Lung (tissue), 12 donors: ENCODE data around the gene DNHD1. TPM values are rescaled to one million over a fixed set of nuclear protein-coding genes. Genes with fewer than 3 reads are reported as not detected.

Source experiments
- ATAC-seq: fragments of 200-7000 bp; cut with Tn5 transposase; one replicate; pipeline ENCODE4 v1.9.1; 2020; ENCODE audit warnings: moderate number of reproducible peaks; ENCODE audit not compliant: insufficient read depth, low FRiP score
- DNase-seq, 3 donors: peaks; one replicate each; pipeline ENCODE4 v3.0.0-alpha.2; 2013 to 2017
- H3K27ac ChIP-seq, 2 donors: one replicate each; pipeline ENCODE4 v1.5.1; 2013; ENCODE audit warnings: mild to moderate bottlenecking in 2 of 2, moderate library complexity in 2 of 2, control low read depth in 1 of 2, inconsistent platforms in 1 of 2, low read depth in 1 of 2, low read length in 1 of 2
- H3K27me3 ChIP-seq, 3 donors: one replicate each; pipeline ENCODE4 v1.5.1; 2013; ENCODE audit warnings: low read length in 2 of 3; ENCODE audit not compliant: control insufficient read depth in 3 of 3, insufficient read depth in 3 of 3
- H3K36me3 ChIP-seq, 4 donors: one replicate each; pipeline ENCODE4 v1.5.1; 2013; ENCODE audit warnings: low read length in 4 of 4, mild to moderate bottlenecking in 1 of 4, moderate library complexity in 1 of 4; ENCODE audit not compliant: control insufficient read depth in 4 of 4, insufficient read depth in 4 of 4
- H3K4me1 ChIP-seq, 5 donors: one replicate each; pipeline ENCODE4 v1.5.1; 2013; ENCODE audit warnings: low read length in 5 of 5, mild to moderate bottlenecking in 2 of 5, moderate library complexity in 1 of 5; ENCODE audit not compliant: control insufficient read depth in 5 of 5, insufficient read depth in 5 of 5
- H3K4me3 ChIP-seq: one replicate; pipeline ENCODE4 v1.5.1; 2013; ENCODE audit warnings: mild to moderate bottlenecking, control low read depth, moderate library complexity
- H3K9ac ChIP-seq, 2 donors: one replicate each; pipeline ENCODE4 v1.5.1; 2013; ENCODE audit warnings: low read length in 2 of 2, control low read depth in 1 of 2; ENCODE audit not compliant: insufficient read depth in 1 of 2
- H3K9me3 ChIP-seq, 4 donors: one replicate each; pipeline ENCODE4 v1.5.1; 2013; ENCODE audit warnings: low read length in 3 of 4, mild to moderate bottlenecking in 1 of 4, moderate library complexity in 1 of 4; ENCODE audit not compliant: control insufficient read depth in 4 of 4, insufficient read depth in 3 of 4
- WGBS, 2 donors: extraction: QIAGEN DNeasy Blood & Tissue Kit; methylation state at CpG; one replicate each; pipeline ENCODE4 v1.1.7; 2013; 5-methylcytosine and 5-hydroxymethylcytosine counted together
- polyA plus RNA-seq, 2 donors: library from polyadenylated mRNA; stranded (reverse); fragments of 200-250 nt; gene quantifications; one replicate each; pipeline ENCODE4 v1.2.1, GENCODE V29; 2013
- total RNA-seq, 2 donors: library from RNA; depleted of rRNA in 1 of 2; stranded (reverse); fragments of >200 nt in 1 of 2; gene quantifications; one replicate each; pipeline ENCODE4 v1.2.1, GENCODE V29; 2014 to 2021
- TF ChIP-seq, protein P1 (sequence below): IDR thresholded peaks from 2 replicates; pipeline ENCODE4 v1.5.1; 2012; ENCODE audit warnings: mild to moderate bottlenecking; ENCODE audit errors: control extremely low read depth, extremely low read depth
- donor health status: control.
- donor health status: control.
- donor health status: Bipolar disorder and iron deficiency.
- donor health status: healthy.
- donor health status: DM: yes; HTN: yes; CAD: no.

DNHD1 gene
- total and polyA plus RNA-seq, 4 donors: 4.5 to 15.6 (median 12.0) TPM

GRCh38 chr11:6596239-6596877 lies 99.3 kb downstream of the DNHD1 start:
- DNase-seq (no peak), ATAC-seq (no peak)
- H3K4me3 ChIP-seq: no peak overlapping the region
- WGBS, 2 donors: 79 to 84% methylated on average over 5 of the region's 5 CpGs
- peak overlapping the region in 1 of 2 donors; percentile 63 for H3K27ac ChIP-seq
- no peaks in the 10 kb centered on the region for H3K9me3 ChIP-seq
- H3K36me3 ChIP-seq: peaks cover 24 to 50% (median 33%) of the 10 kb centered on the region in 4 donors
- TF ChIP-seq, protein P1, sequence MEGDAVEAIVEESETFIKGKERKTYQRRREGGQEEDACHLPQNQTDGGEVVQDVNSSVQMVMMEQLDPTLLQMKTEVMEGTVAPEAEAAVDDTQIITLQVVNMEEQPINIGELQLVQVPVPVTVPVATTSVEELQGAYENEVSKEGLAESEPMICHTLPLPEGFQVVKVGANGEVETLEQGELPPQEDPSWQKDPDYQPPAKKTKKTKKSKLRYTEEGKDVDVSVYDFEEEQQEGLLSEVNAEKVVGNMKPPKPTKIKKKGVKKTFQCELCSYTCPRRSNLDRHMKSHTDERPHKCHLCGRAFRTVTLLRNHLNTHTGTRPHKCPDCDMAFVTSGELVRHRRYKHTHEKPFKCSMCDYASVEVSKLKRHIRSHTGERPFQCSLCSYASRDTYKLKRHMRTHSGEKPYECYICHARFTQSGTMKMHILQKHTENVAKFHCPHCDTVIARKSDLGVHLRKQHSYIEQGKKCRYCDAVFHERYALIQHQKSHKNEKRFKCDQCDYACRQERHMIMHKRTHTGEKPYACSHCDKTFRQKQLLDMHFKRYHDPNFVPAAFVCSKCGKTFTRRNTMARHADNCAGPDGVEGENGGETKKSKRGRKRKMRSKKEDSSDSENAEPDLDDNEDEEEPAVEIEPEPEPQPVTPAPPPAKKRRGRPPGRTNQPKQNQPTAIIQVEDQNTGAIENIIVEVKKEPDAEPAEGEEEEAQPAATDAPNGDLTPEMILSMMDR: no peak
- no peak overlapping the region for H3K9ac ChIP-seq
- H3K4me1 ChIP-seq: peaks cover 0 to 38% (median 0%) of the 10 kb centered on the region in 5 donors
- H3K27me3 ChIP-seq: no peaks in the 10 kb centered on the region

GRCh38 chr11:6598555-6598954 lies 101.5 kb downstream of the DNHD1 start:
- DNase-seq (no peak), ATAC-seq (no peak)
- Histone ChIP-seq H3K27ac (no peak overlapping the region), H3K4me3 (no peak overlapping the region), H3K36me3 (peaks cover 24 to 48% (median 29%) of the 10 kb centered on the region in 4 donors), H3K9me3 (no peaks in the 10 kb centered on the region), H3K4me1 (peaks cover 0 to 42% (median 11%) of the 10 kb centered on the region in 5 donors), H3K9ac (no peak overlapping the region), H3K27me3 (no peaks in the 10 kb centered on the region)
- WGBS, 2 donors: 93 to 97% methylated on average over 3 of the region's 3 CpGs
- TF ChIP-seq, protein P1: no peak

DNA sequence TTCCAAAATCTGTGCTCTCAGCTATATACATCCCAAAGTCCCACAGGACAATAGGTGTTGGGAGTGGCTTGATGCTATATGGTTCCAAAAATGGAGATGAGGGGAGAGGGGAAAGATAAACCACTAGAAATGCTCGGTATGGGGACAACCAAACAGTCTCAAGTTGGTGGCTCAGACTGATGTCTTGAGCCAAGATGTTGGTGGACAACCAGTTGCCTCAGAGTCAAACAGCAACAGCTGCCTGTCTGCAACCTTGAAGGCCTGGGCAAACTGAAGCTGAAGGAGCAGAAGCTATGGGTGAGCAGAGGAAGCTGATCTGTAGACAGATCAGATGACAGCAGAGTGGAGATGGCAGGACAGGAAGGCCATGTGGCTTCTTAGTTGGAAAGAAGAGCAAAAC lies 102.4 kb downstream of the DNHD1 start:
- no peaks in the 10 kb centered on the region for H3K9me3 ChIP-seq
- DNase-seq (no peak), ATAC-seq (no peak)
- H3K36me3 ChIP-seq: peaks cover 25 to 45% (median 28%) of the 10 kb centered on the region in 4 donors
- TF ChIP-seq, protein P1: no peak
- no peaks in the 10 kb centered on the region for H3K27me3 ChIP-seq
- no peak overlapping the region for H3K4me3 ChIP-seq
- no peak overlapping the region for H3K9ac ChIP-seq
- H3K27ac ChIP-seq: no peak overlapping the region
- H3K4me1 ChIP-seq: peaks cover 0 to 42% (median 12%) of the 10 kb centered on the region in 5 donors
- WGBS, 2 donors: 80 to 83% methylated on average over 1 of the region's 1 CpG
